ENCODE data around the gene TBX10.

GRCh38 chr11:67644472-67645418 lies 5.2 kb upstream of the TBX10 start:
- no peak for TF ChIP-seq CTCF (IDR thresholded peaks at IDR 0.05)
- no peak for TF ChIP-seq POLR2AphosphoS5 (IDR thresholded peaks at IDR 0.05; ENCODE audit: low read depth, low read length)
